Mammary epithelial cell (primary cell): ENCODE measurements around the gene RHNO1.

Experiments
- EZH2 ChIP-seq: IDR thresholded peaks from 2 replicates; pipeline ENCODE4 v1.6.1; 2012; ENCODE audit warnings: low read length, inconsistent platforms, borderline replicate concordance
- TF ChIP-seq, protein P1 (sequence below), 2 donors: IDR thresholded peaks in 1 of 2; conservative IDR thresholded peaks in 1 of 2; 2 replicates each; pipeline ENCODE4 v1.5.1; 2011 to 2012; ENCODE audit warnings: inconsistent platforms in 2 of 2, low read length in 2 of 2, mild to moderate bottlenecking in 2 of 2, control low read depth in 1 of 2, low read depth in 1 of 2; ENCODE audit not compliant: insufficient read depth in 1 of 2; ENCODE audit errors: extremely low read depth in 1 of 2

DNA sequence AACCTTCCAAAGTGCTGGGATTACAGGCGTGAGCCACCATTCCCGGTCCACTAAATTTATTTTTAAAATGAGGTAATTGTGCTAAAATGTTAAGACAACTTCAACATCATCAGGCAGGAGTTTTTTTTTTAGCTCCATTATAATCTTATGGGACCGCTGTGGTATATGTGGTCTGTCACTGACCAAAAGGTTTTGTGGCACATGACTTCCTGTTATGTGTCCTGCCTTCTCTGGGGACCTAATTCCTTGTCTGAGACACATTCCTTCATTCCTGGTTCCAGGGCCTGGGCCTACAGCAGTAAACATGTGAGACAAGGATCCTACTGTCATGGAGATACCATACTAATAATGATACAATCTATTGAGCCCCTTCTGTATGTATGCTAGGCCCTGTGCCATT is 25.1 kb upstream of the RHNO1 start:
- no peak for TF ChIP-seq EZH2
- TF ChIP-seq, protein P1, sequence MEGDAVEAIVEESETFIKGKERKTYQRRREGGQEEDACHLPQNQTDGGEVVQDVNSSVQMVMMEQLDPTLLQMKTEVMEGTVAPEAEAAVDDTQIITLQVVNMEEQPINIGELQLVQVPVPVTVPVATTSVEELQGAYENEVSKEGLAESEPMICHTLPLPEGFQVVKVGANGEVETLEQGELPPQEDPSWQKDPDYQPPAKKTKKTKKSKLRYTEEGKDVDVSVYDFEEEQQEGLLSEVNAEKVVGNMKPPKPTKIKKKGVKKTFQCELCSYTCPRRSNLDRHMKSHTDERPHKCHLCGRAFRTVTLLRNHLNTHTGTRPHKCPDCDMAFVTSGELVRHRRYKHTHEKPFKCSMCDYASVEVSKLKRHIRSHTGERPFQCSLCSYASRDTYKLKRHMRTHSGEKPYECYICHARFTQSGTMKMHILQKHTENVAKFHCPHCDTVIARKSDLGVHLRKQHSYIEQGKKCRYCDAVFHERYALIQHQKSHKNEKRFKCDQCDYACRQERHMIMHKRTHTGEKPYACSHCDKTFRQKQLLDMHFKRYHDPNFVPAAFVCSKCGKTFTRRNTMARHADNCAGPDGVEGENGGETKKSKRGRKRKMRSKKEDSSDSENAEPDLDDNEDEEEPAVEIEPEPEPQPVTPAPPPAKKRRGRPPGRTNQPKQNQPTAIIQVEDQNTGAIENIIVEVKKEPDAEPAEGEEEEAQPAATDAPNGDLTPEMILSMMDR (conservative IDR thresholded peaks at IDR 0.05 in 1 of 2, IDR thresholded peaks at IDR 0.05 in 1 of 2; ENCODE audit: extremely low read depth in 1 of 2, insufficient read depth in 1 of 2, low read depth in 1 of 2, low read length in 2 of 2): no peak
